CD1c-positive myeloid dendritic cell (primary cell): ENCODE data around the gene KIAA0319L.
"Not testable (repeated sequence)": the region's sequence is repeated elsewhere in the genome, so short reads cannot be mapped to it uniquely, and the experiment has no call there.

Experiments used
- DNase-seq: peaks from one replicate; pipeline ENCODE4 v3.0.0-alpha.2; 2016; ENCODE audit errors: extremely low spot score

The KIAA0319L gene

DNA sequence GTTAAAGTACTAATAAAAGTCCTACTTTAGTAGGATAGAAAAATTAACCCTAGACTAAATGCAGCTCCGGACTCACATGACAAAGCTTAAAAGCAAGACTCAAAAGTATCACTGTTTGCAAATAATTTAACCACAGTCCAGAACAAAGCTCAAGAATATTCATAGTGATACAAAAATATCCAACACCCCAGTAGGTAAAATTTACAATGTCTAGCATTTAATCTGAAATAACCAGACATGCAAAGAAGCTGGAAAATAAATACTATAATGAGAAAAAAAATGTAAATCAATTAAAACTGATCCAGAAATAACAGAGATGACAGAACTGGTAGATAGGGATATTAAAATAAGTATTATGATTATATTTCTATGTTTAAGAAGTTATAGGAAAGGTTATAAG is 67.0 kb downstream of the KIAA0319L start:
- DNase-seq = no peak

DNA sequence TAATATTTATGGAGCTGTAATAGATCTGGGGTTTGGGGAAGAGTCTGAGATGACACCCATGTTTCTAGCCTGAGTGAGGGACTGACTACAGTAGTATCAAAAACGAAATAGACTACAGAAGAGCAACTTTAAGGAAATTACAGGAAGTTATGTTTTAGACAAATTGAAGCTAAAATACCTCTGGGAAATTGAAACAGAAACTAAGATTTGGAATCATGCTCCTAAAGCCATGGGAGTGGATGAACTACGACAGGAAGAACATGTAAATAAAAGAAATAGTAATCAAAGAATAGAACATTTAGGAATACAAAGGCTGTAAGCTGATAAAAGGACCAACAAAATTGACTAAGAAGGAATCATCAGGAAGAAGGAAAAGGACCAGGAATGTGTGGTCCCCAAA is 68.9 kb downstream of the KIAA0319L start:
- DNase-seq = no peak

DNA sequence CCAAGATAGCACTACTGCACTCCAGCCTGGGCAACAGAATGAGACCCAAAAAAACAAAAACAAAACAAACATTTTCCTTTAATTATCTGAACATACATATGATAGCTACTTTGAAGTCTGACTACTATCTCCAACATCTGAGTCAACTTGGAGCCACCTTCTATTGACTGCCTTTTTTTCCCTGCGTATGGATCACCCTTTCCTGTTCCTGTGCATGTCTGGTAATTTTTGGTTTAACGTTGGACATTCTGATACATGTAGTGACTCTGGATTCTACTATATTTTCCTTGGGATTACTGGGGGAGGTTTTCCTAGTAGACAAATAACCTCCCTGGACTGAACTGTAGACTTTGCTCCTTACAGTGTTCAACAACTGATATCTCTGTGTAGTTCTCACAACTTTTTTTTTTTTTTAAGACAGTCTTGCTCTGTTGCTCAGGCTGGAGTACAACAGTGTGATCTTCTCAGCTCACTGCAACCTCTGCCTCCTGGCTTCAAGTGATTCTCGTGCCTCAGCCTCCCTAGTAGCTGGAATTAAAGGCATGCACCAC is 70.3 kb downstream of the KIAA0319L start:
- DNase-seq = no peak

DNA sequence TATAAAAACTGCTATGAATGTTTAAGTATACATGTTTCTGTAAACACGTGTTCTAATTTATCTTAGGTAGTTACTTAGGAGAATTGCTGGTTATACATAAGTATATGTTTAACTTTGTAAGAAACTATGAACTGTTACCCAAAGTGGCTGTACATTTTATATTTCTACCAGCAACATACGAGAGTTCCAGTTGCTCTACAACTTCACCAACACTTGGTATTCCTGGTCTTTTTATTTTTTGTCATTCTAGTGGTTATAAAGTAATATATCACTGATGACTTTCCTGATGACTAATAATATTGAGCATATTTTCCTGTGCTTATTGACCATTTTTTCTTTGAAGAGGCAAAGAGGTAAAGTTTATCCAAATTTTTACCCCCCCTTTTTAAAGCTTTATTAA is 76.0 kb downstream of the KIAA0319L start:
- DNase-seq = no peak

- no peak for DNase-seq
Measured at GRCh38 chr1:35477870-35478269, 79.3 kb downstream of the KIAA0319L start.

GRCh38 chr1:35475856-35476674 is 81.1 kb downstream of the KIAA0319L start:
- no peak for DNase-seq

GRCh38 chr1:35475356-35475755 is 81.8 kb downstream of the KIAA0319L start:
- DNase-seq = no peak

- DNase-seq = not testable (repeated sequence)
Measured at GRCh38 chr1:35473216-35473615, 84.0 kb downstream of the KIAA0319L start.

GRCh38 chr1:35470977-35471613 is 86.1 kb downstream of the KIAA0319L start:
- no peak for DNase-seq

GRCh38 chr1:35466120-35466519 is 91.1 kb downstream of the KIAA0319L start:
- DNase-seq = no peak

DNA sequence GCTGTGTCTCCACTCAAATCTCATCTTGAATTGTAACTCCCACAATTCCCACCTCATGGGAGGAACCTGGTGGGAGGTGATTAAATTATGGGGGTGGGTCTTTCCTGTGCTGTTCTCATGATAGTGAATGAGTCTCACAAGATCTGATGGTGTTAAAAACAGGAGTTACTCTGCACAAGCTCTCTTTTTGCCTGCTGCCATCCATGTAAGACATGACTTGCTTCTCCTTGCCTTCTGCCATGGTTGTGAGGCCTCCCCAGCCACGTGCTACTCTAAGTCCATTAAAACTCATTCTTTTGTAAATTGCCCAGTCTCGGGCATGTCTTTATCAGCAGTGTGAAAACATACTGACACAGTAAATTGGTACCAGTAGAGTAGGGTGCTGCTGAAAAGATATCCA is 93.5 kb downstream of the KIAA0319L start:
- not testable (repeated sequence) for DNase-seq

- no peak for DNase-seq
Measured at GRCh38 chr1:35463232-35463631, 94.0 kb downstream of the KIAA0319L start.

DNA sequence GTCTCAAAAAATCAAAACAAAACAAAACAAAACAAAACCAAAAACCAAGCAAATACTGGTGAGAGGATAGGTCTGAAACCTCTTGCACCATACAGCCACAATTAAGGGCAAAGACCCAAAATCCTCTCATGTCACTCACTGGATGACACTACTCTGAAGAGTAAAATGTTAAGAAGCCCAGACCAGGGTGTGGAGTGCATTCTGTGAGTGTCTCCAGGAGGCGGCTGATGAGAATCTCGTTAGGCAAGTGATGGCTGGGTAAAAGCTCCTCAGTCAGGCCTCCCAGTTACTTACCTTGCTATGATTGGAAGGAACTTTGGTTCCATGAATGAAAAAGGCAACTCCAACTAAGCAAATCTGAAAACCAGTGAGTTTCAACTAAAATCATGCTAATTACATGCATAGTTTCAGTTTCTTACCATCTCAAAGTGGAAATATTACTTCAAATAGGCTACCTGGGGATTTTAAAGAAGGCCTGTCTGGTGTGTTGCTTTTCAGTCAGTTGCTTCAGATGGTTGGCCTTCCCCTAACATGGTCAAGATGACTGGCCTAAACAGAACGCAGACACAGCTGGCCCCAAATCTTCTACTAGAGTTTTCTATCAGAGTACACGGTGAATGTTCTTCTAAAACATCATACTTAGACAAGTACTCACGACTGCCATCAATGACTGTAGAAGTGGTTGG is 95.1 kb downstream of the KIAA0319L start:
- DNase-seq = no peak

- no peak for DNase-seq
Measured at GRCh38 chr1:35460796-35461195, 96.4 kb downstream of the KIAA0319L start.

DNA sequence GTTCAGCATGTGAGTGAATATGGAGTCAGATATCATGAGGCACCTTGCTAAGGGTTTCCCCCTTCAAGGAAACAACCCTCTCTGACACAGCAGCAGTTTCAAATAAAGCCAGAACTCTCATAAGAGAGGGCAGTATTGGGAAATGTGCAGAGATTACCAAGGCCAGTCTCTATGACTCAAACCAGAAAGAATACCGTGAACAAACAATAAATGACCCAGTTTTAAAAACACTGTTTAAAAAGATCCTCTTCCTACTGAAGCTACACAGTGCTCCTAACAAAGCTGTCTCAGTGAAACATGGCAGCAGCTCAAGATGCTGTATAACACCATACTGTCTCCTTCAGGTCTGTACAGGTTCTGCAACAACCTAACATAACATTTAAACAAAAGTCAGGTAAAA is 102.6 kb downstream of the KIAA0319L start:
- peak; percentile 21 for DNase-seq

DNA sequence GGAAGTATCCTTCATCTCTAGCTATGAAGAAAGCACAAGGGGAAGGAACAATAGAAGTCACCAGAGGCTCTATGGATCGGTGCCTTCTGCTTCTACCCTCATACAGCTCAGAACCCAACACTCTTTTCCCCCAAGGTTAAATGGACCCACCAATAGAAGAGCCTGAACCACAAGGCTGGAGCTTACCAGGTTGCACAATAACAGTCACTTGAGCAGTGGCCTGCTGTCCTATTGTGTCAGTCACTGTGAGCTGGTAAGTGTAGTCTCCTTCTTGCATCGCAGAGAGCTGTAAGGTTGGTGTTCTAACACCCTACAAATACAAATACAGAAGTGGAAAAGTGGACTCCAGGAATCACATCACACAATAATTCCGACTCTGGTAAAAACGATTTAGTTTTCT is 103.0 kb downstream of the KIAA0319L start:
- no peak for DNase-seq

- no peak for DNase-seq
Measured at GRCh38 chr1:35453031-35453430, 104.2 kb downstream of the KIAA0319L start.

- peak; percentile 54 for DNase-seq
Measured at GRCh38 chr1:35452106-35452774, 105.0 kb downstream of the KIAA0319L start.

GRCh38 chr1:35451125-35451528 is 106.1 kb downstream of the KIAA0319L start:
- peak; percentile 67 for DNase-seq

DNA sequence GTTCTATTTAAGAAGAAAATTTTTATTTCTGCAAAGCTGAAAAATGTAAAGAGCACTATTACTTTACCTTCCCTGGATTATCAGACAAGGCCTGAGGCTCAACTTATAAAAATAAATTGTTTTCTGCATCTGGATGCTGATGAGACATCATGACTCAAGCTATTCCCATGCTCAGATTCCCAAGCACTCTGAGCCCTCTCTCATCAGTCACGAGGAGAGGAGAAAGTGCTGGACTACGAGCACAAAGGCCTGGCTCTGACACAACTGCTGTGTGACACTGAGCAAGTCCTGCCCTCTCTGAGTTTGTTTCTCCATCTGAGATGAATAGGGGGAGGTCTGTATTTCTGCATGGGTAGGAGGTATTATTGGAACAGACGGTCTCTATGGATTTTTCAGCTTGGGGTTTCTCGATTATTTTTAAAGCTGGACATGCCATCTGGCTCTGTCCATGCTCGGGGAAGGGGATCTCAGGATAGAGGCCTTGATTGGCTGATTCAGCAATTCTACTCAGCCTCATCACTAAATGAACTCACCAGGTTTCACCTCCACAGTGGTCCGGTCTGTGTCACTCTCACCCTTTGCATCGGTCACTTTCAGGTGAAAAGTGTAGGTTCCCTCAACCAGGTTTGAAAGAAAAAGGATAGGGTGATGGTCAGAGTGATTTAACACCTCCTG is 107.7 kb downstream of the KIAA0319L start:
- no peak for DNase-seq

DNA sequence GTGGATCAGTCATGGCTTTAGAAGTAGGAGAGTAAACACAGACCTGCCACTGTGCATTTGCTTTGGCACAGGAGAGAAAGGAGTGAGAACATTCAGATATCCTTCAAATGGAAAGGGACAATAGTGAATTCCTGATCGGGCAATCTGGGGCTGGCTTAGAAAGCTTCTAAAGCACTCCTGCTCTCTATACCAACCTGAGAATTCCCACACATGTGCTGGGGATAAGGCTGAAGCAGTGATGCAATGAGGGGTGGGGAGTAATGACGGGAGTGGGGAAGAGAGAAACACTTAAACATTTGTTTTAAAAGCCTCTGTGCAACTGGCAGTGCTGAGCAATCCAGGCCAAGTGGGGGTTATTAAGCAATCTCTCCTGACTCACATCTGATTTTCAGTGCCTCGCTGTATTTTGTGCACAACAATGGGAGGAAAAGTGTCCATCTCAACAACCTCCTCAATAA is 108.8 kb downstream of the KIAA0319L start:
- DNase-seq = peak; percentile 38
